Stimulated activated CD8-positive, alpha-beta memory T cell treated with anti-CD3 and anti-CD28 coated beads, Interleukin-4, amount 100 ng/mL, for 24 hours (primary cell): ENCODE data around the gene MPP7.

Experiments used
- DNase-seq: peaks from one replicate; pipeline ENCODE4 v3.0.0-alpha.2; 2020; ENCODE audit warnings: low read depth

The MPP7 gene

GRCh38 chr10:28269842-28270456 lies 32.9 kb downstream of the MPP7 start:
- DNase-seq = no peak

- no peak for DNase-seq
Measured at GRCh38 chr10:28266449-28267224, 36.2 kb downstream of the MPP7 start.

- DNase-seq = no peak
Measured at GRCh38 chr10:28263136-28263857, 39.6 kb downstream of the MPP7 start.

GRCh38 chr10:28256776-28257175 lies 46.1 kb downstream of the MPP7 start:
- DNase-seq = no peak

GRCh38 chr10:28254290-28254985 lies 48.4 kb downstream of the MPP7 start:
- no peak for DNase-seq

- no peak for DNase-seq
Measured at GRCh38 chr10:28253169-28253785, 49.6 kb downstream of the MPP7 start.
